ENCODE measurements around the gene NUDT22.
"Not testable (repeated sequence)": the region's sequence is repeated elsewhere in the genome, so short reads cannot be mapped to it uniquely, and the experiment has no call there.

Gene NUDT22

DNA sequence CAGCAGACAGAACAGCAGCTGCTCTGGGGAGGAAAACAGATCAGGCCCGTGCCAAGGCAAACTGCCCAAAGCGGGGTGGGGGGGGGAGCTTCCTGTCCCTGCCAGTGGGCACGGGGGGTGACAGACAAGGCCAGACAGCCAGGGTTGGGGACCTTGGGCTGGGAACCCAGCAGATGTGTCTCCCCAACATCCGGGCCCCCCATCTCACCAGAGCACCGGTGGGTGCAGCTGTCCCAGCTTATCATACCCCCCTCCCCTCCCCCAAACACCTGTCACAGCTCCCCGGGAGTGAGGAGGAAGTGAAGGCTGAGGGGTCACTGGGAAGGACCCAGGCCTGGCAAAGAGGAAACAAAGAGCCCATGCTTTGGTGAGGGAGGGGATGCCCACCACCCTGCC lies 19.3 kb downstream of the NUDT22 start:
- DNase-seq: no peak

GRCh38 chr11:64245797-64246620 lies 19.9 kb downstream of the NUDT22 start:
- peak; percentile 89 for DNase-seq

DNA sequence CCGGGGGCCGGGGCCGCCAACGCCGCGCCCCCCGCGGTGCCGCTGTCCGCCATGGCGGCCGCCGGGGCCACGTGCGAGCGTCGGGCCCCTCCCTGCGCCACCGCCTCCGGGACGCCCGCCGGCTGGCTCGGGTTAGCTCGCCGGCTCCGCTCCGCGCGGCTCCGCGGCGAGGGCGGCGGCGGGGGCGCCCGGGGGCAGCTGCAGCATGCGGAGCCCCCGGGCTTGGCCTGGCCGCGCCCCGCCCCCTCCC lies 20.5 kb downstream of the NUDT22 start:
- not testable (repeated sequence) for DNase-seq

- DNase-seq: peak; percentile 64
These were observed 21.0 kb downstream of the NUDT22 start, which contains the start of gene PPP1R14B for GRCh38 chr11:64246871-64247728. Gene PPP1R14B, minus strand, starts transcription at chr11:64246943. Its CDS starts 270 bp downstream, at chr11:64246673.

- no peak for DNase-seq
These were observed 21.9 kb downstream of the NUDT22 start for GRCh38 chr11:64247729-64248531.

GRCh38 chr11:64248578-64248977 lies 22.5 kb downstream of the NUDT22 start:
- DNase-seq: no peak

GRCh38 chr11:64249038-64249437 lies 23.0 kb downstream of the NUDT22 start:
- no peak for DNase-seq

GRCh38 chr11:64249563-64250414 lies 23.7 kb downstream of the NUDT22 start:
- no peak for DNase-seq

GRCh38 chr11:64250415-64251015 lies 24.4 kb downstream of the NUDT22 start:
- DNase-seq: no peak

- no peak for DNase-seq
These were observed 25.1 kb downstream of the NUDT22 start, which contains the start of gene PLCB3 for GRCh38 chr11:64251016-64251752. Gene PLCB3, plus strand, starts transcription at chr11:64251530. Its CDS starts 120 bp downstream, at chr11:64251650.

DNA sequence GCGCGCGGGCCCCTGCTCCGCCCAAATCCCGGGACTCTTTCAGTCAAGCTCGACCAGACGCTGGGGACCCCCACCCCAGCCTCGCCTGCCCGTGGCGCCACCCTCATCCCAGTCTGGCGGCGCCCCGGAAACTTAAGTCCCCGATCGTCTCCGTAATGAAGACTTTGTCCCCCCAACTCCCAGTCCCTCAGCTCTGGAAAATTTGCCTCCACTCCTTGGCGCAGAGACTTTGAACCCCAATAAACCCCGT lies 25.6 kb downstream of the NUDT22 start:
- no peak for DNase-seq

DNA sequence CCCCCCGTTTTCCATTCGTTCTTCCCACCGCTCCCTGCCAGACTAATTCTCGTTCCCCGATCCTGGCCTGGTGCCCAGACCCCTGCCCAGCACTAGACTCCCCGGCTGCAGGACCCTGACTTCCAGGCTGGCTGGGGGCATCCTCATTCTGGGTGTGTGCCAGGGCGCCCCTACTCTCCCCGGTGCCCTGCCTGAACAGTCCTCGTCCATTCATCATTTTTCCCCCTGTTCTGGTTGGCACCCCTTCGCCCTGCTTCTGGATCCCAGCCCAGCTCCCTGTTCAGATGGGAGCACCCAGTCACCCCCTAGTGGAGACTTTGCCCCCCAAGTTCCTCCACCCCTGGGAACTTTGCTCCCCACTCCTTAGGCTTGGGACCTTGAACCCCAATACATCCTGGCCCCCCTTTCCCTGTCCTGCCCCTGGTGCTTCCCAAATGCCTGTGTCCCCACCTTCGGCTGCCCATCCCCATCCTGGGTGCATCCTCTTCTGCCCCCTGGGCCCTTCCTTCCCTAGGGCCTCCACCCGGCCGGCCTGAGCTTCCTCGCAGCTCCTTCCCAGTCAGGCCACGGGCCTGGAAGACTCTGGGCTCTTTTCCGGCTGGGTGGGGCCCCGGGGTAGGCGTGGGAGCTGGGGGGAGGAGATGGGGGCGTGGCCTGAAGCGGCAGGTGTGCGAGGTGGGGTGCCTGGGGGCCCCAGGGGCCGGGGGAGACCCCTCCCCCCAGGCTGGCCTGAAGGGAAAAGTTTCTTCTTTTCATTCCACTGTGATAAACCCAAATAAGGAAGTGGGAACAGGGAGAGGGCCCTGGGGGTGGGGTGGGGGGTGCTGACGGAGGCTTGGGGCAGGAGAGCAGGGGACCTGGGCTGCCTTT lies 26.2 kb downstream of the NUDT22 start:
- DNase-seq: no peak

- no peak for DNase-seq
These were observed 27.0 kb downstream of the NUDT22 start for GRCh38 chr11:64253043-64253442.

DNA sequence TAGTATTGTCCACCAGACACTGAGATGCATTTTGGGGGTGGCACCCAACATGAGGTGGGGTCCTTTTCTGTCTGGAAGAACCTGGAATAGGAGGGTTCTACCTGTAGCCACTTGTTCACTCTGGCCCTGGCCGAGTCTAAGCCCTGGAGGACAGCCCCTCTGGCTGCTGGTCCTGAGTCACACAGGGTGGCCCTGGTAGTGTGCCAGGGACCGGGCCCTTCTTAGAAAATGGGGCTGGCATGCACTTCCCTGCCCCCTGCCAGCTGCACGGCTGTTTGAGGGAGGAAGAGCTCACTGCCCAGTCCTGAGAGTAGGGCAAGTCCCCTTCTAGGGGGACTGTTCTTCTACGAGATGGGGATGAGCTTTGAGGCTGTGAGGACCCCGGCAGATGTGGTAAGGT lies 27.4 kb downstream of the NUDT22 start:
- DNase-seq: no peak

- DNase-seq: no peak
These were observed 28.3 kb downstream of the NUDT22 start for GRCh38 chr11:64254326-64254725.

GRCh38 chr11:64255135-64256128 lies 29.4 kb downstream of the NUDT22 start:
- DNase-seq: no peak

DNA sequence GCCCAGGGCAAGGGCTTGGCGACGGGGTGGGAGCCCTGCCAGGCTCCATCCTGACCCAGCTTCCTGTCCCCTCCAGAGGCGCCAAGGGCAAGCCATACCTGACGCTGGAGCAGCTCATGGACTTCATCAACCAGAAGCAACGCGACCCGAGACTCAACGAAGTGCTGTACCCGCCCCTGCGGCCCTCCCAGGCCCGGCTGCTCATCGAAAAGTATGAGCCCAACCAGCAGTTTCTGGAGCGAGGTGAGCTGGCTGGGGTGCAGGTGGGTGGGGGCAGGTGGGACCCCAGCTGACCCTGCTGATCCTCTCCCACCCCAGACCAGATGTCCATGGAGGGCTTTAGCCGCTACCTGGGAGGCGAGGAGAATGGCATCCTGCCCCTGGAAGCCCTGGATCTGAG lies 30.2 kb downstream of the NUDT22 start:
- no peak for DNase-seq

GRCh38 chr11:64258356-64258755 lies 32.3 kb downstream of the NUDT22 start:
- DNase-seq: no peak

DNA sequence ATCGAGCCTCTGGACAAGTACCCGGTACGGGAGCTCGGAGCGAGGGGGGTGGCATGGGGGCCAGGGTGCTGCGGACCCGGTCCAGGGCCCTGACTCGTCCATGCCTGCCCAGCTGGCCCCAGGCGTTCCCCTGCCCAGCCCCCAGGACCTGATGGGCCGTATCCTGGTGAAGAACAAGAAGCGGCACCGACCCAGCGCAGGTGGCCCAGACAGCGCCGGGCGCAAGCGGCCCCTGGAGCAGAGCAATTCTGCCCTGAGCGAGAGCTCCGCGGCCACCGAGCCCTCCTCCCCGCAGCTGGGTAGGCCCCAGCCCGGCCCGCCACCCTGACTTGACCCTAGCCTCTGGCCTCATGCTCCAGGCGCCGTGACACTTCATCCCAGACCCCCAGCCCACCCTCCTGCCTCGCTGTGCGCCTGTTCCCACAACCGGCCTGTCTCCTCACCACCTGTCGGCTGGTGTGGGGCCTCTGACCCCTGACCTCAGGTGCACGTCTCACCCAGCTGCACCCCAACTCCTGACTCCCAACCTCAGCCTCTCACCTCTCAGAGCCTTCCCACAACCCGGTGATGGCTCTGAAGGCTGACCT lies 33.0 kb downstream of the NUDT22 start:
- no peak for DNase-seq

All from kidney glomerular epithelial cell (primary cell).